Fibroblast of skin of scalp (primary cell): Measurements from ENCODE around the gene FBXO21.
"Not testable (repeated sequence)": the region's sequence is repeated elsewhere in the genome, so short reads cannot be mapped to it uniquely, and the experiment has no call there.

Experiments used
- DNase-seq: peaks from one replicate; pipeline ENCODE4 v3.0.0-alpha.2; 2013

Gene FBXO21

GRCh38 chr12:117134059-117134458 is 56.2 kb downstream of the FBXO21 start:
- DNase-seq: peak; percentile 7

- no peak for DNase-seq
Observed at GRCh38 chr12:117130801-117131200, 59.5 kb downstream of the FBXO21 start.

GRCh38 chr12:117129391-117129790 is 60.9 kb downstream of the FBXO21 start:
- DNase-seq: no peak

GRCh38 chr12:117127933-117128823 is 62.1 kb downstream of the FBXO21 start:
- DNase-seq: no peak

- DNase-seq: no peak
Observed at GRCh38 chr12:117126335-117126734, 63.9 kb downstream of the FBXO21 start.

- DNase-seq: no peak
Observed at GRCh38 chr12:117125767-117126166, 64.5 kb downstream of the FBXO21 start.

GRCh38 chr12:117125272-117125613 is 65.0 kb downstream of the FBXO21 start:
- no peak for DNase-seq

GRCh38 chr12:117124421-117125271 is 65.6 kb downstream of the FBXO21 start:
- no peak for DNase-seq

GRCh38 chr12:117121441-117121840 is 68.8 kb downstream of the FBXO21 start:
- DNase-seq: no peak

- no peak for DNase-seq
Observed at GRCh38 chr12:117120787-117121186, 69.5 kb downstream of the FBXO21 start.

GRCh38 chr12:117119592-117120198 is 70.6 kb downstream of the FBXO21 start:
- DNase-seq: peak; percentile 7

- no peak for DNase-seq
Observed at GRCh38 chr12:117118838-117119591, 71.3 kb downstream of the FBXO21 start.

GRCh38 chr12:117114784-117115183 is 75.5 kb downstream of the FBXO21 start:
- DNase-seq: no peak

GRCh38 chr12:117113231-117113630 is 77.0 kb downstream of the FBXO21 start:
- no peak for DNase-seq

GRCh38 chr12:117111821-117112595 is 78.3 kb downstream of the FBXO21 start:
- DNase-seq: no peak

GRCh38 chr12:117111386-117111785 is 78.9 kb downstream of the FBXO21 start:
- DNase-seq: no peak

GRCh38 chr12:117109943-117110635 is 80.2 kb downstream of the FBXO21 start:
- DNase-seq: no peak

GRCh38 chr12:117105902-117106301 is 84.4 kb downstream of the FBXO21 start:
- no peak for DNase-seq

GRCh38 chr12:117104003-117104402 is 86.3 kb downstream of the FBXO21 start:
- not testable (repeated sequence) for DNase-seq

- no peak for DNase-seq
Observed at GRCh38 chr12:117102800-117103181, 87.5 kb downstream of the FBXO21 start.
